ENCODE results near the gene CGB1. TPM values are rescaled to one million over a fixed set of nuclear protein-coding genes. Genes with fewer than 3 reads are reported as not detected.
A peak's percentile ranks its signal among the peaks of the same experiment; 100 is the strongest.
"Not testable (repeated sequence)": the region's sequence is repeated elsewhere in the genome, so short reads cannot be mapped to it uniquely, and the experiment has no call there.

CGB1 gene
- total RNA-seq, 2 donors from 2014 or later, result not detected

DNA sequence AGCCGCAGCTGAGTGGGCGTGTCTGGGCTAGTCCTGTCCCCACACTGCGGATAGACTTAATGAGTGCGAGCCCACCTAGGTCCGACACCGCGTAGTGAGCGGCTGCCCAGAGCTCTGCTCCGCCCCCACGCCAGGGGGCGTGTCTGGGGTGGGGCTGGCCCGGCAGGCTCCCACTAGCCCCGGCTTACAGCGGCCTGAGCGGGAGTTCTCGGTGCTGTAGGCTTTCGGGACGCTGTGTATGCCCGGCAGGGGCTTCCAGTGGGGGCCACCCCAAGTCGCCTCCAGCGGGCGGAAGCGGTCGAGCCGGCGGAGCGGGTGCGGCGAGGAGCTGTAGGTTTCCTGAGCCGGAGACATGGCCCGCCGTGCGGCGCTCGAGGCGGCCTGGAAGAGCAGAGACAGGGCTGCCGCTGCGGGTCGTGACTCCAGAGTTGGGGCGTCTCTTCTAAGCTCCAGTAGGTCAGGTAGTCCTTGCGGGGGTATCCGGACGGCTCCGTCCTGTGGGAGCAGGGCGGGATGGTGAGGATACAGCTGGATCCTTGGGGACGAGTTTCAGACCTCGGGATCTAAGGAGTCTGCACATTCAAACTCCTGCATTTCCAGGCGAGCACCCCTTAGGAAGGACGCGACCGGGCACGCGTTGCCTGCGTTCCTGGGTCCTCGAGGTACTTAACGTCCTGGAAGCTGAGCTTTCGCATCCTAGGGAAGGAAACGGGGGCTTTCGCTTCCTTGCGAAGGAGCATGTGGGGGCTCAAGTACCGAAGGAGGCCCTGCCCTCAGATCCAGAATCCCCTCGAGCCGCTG, 19.6 kb upstream of the CGB1 start:
- Histone ChIP-seq H3K4me3 (peak overlapping the region; percentile 31 to 40), H3K36me3 (replicated peaks in 1 of 2; ENCODE audit: insufficient read depth in 1 of 2, low read depth in 2 of 2) (no peaks in the 10 kb centered on the region), H3K27ac (no peak overlapping the region), H3K4me1 (peaks cover 25% of the 10 kb centered on the region), H3K27me3 (peaks cover 3 to 14% of the 10 kb centered on the region in 2 donors), H3K9me3 (no peaks in the 10 kb centered on the region)
- DNase-seq (peak; percentile 47 to 68 (median 53)), ATAC-seq (peak; percentile 70)
- TF ChIP-seq POLR2A (IDR thresholded peaks at IDR 0.05), result no peak
- TF ChIP-seq, protein P1, sequence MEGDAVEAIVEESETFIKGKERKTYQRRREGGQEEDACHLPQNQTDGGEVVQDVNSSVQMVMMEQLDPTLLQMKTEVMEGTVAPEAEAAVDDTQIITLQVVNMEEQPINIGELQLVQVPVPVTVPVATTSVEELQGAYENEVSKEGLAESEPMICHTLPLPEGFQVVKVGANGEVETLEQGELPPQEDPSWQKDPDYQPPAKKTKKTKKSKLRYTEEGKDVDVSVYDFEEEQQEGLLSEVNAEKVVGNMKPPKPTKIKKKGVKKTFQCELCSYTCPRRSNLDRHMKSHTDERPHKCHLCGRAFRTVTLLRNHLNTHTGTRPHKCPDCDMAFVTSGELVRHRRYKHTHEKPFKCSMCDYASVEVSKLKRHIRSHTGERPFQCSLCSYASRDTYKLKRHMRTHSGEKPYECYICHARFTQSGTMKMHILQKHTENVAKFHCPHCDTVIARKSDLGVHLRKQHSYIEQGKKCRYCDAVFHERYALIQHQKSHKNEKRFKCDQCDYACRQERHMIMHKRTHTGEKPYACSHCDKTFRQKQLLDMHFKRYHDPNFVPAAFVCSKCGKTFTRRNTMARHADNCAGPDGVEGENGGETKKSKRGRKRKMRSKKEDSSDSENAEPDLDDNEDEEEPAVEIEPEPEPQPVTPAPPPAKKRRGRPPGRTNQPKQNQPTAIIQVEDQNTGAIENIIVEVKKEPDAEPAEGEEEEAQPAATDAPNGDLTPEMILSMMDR (IDR thresholded peaks at IDR 0.05), result peak in 4 of 7 experiments; percentile 23 to 45 (median 32)
- 0 to 1% methylated on average over 4 to 63 of the region's 63 CpGs for WGBS, 2 donors
- intact Hi-C loops (cut with DNase I), result no loop called here

DNA sequence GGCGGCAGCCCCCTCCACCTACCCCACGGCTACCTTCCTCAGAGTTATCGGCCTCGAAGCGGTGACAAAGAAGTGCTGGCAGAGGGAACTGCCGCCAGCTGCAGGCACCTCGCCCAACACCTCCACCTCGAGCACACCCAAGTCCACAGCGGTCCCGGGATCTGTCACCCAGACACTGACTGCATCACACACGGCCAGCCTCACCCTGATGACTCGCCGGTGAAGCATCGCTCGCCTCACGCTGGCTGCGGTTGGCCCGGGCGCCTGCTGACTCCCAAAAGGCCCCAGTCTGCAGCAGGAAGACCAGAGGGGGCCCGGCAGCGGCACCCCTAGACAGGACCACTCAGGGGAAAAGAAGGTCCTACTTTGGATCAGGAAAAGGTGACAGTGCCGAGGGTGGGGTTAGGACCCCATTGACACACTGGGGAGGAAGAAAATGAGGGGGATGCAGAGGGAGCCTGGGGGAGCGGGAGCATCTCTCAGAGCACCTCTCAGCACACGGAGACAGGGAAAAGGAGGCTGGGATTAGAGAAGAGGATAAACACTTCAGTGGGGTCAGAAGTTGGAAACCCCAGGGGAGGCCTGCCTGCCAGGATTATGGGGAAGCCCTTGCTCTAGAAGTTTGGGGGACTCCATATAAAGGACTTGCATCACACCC, 13.8 kb upstream of the CGB1 start:
- intact Hi-C loops (cut with DNase I); H3K27me3 ChIP-seq; H3K4me3 ChIP-seq; H3K27ac ChIP-seq; ATAC-seq; DNase-seq; H3K4me1 ChIP-seq; H3K36me3 ChIP-seq (replicated peaks in 1 of 2; ENCODE audit: insufficient read depth in 1 of 2, low read depth in 2 of 2); H3K9me3 ChIP-seq: not testable (repeated sequence)
- 69% methylated on average over 11 to 24 of the region's 24 CpGs for WGBS, 2 donors

DNA sequence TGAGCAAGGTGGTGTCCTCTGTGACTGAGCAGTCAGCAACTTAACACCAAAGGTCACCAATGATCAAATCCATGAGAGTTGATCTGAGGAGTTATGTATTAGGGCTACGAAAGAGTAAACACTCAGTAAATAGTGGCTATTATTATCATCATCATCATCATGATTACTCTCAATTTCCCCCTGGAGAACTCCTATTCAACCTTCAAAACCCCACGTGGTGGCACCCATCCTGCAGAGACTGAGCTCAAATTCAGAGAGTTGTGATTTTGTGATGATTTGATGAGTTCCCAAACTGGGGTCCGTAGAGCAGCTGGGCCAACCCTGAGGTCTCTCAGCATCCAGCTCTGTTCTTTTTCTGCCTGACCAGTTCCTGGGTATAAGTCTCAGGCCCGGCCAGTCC, 13.1 kb upstream of the CGB1 start:
- H3K36me3 ChIP-seq (replicated peaks in 1 of 2; ENCODE audit: insufficient read depth in 1 of 2, low read depth in 2 of 2); H3K9me3 ChIP-seq; ATAC-seq; H3K4me3 ChIP-seq; H3K4me1 ChIP-seq; DNase-seq; H3K27ac ChIP-seq; H3K27me3 ChIP-seq; intact Hi-C loops (cut with DNase I): not testable (repeated sequence)
- WGBS, 2 donors, result 52 to 59% methylated on average over 3 of the region's 4 CpGs

DNA sequence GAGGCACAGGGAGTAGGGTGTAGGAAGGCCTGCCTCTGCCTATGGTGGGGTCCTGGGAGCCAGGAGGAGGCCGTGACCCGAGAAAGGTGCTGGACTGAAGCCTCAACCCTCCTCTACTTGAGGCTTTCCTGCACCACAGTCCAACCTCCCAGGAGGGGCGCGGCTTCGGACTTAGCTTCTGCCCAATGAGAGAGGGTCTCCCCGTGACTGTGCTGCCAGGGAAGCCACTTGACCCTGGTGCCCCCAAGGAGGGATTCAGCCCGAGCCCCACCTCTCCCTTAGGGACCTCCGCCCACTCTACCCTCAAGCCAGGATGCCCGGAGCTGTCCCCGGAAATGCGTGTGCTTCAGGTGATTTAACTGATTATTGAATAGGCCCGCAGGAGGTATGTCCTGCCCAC, 12.3 kb upstream of the CGB1 start, which contains the start of gene CGB8:
Gene CGB8 (minus strand): TSS at position 101 of the 400 bp plus-strand sequence. CDS start 372 bp downstream, outside the sequence.
- H3K27me3 ChIP-seq; H3K4me1 ChIP-seq; H3K36me3 ChIP-seq (replicated peaks in 1 of 2; ENCODE audit: insufficient read depth in 1 of 2, low read depth in 2 of 2); H3K27ac ChIP-seq; H3K4me3 ChIP-seq; intact Hi-C loops (cut with DNase I); DNase-seq; ATAC-seq; H3K9me3 ChIP-seq: not testable (repeated sequence)
- 62% methylated on average over 10 of the region's 12 CpGs; no CpG with 5 or more reads in 1 of the 2 donors for WGBS, 2 donors

DNA sequence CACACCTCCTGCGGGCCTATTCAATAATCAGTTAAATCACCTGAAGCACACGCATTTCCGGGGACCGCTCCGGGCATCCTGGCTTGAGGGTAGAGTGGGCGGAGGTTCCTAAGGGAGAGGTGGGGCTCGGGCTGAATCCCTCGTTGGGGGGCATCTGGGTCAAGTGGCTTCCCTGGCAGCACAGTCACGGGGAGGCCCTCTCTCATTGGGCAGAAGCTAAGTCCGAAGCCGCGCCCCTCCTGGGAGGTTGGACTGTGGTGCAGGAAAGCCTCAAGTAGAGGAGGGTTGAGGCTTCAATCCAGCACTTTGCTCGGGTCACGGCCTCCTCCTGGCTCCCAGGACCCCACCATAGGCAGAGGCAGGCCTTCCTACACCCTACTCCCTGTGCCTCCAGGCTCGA, 6.9 kb upstream of the CGB1 start, which contains the start of gene CGB5:
Gene CGB5 (plus strand): TSS at position 301 of the 400 bp plus-strand sequence. CDS start 362 bp downstream, outside the sequence.
- WGBS, 2 donors, result 67% methylated on average over 8 of the region's 15 CpGs; no CpG with 5 or more reads in 1 of the 2 donors
- H3K27ac ChIP-seq; H3K4me1 ChIP-seq; intact Hi-C loops (cut with DNase I); H3K27me3 ChIP-seq; H3K9me3 ChIP-seq; H3K36me3 ChIP-seq (replicated peaks in 1 of 2; ENCODE audit: insufficient read depth in 1 of 2, low read depth in 2 of 2); ATAC-seq; DNase-seq; H3K4me3 ChIP-seq: not testable (repeated sequence)

DNA sequence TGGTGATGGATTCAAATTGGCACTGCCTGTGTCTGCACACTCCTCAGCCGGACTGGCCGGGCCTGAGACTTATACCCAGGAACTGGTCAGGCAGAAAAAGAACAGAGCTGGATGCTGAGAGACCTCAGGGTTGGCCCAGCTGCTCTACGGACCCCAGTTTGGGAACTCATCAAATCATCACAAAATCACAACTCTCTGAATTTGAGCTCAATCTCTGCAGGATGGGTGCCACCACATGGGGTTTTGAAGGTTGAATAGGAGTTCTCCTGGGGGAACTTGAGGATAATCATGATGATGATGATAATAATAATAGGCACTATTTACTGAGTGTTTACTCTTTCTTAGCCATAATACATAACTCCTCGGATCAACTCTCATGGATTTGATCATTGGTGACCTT, 6.0 kb upstream of the CGB1 start:
- H3K36me3 ChIP-seq (replicated peaks in 1 of 2; ENCODE audit: insufficient read depth in 1 of 2, low read depth in 2 of 2); H3K4me1 ChIP-seq; H3K4me3 ChIP-seq; H3K27ac ChIP-seq; H3K9me3 ChIP-seq; ATAC-seq; DNase-seq; intact Hi-C loops (cut with DNase I); H3K27me3 ChIP-seq: not testable (repeated sequence)
- WGBS, 2 donors, result 60 to 79% methylated on average over 1 to 3 of the region's 4 CpGs

DNA sequence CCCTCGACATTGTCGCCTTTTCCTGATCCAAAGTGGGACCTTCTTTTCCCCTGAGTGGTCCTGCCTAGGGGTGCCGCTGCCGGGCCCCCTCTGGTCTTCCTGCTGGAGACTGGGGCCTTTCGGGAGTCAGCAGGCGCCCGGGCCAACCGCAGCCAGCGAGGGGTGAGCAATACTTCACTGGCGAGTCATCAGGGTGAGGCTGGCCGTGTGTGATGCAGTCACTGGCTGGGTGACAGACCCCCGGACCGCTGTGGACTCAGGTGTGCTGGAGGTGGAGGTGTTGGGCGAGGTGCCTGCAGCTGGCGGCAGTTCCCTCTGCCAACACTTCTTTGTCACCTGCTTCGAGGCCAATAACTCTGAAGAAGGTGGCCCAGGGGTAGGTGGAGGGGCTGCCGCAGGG, 5.5 kb upstream of the CGB1 start:
- TF ChIP-seq, protein P1 (IDR thresholded peaks at IDR 0.05), result no peak
- TF ChIP-seq POLR2A (IDR thresholded peaks at IDR 0.05), result no peak
- intact Hi-C loops (cut with DNase I), result no loop called here
- DNase-seq (no peak), ATAC-seq (no peak)
- no peaks in the 10 kb centered on the region for H3K4me1 ChIP-seq
- H3K4me3 ChIP-seq, result no peak overlapping the region
- H3K27me3 ChIP-seq, result no peaks in the 10 kb centered on the region
- no peaks in the 10 kb centered on the region for H3K9me3 ChIP-seq
- no peak overlapping the region for H3K27ac ChIP-seq
- no peaks in the 10 kb centered on the region for H3K36me3 ChIP-seq (replicated peaks in 1 of 2; ENCODE audit: insufficient read depth in 1 of 2, low read depth in 2 of 2)
- WGBS, 2 donors, result 59 to 62% methylated on average over 11 to 17 of the region's 17 CpGs

DNA sequence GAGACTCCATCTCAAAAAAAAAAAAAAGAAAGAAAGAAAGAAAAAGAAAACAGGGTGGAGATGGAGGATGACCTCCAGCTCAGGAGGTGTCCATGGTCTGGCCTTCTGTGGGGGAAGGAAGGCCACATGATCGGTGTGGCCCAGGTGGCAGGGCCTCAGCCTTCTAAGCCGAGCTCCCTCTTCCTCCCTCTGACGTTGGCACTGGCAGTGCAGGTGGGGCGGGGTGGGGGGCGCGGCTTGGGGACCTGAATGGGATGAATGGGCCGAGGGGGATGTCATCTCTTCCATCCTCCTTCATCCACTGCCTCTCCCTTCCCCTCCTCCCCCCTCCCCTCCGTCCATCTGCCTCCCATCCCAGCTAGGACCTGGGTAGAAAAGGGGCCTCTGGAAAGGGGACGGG, 3.0 kb upstream of the CGB1 start:
- H3K27ac ChIP-seq; H3K27me3 ChIP-seq; H3K36me3 ChIP-seq (replicated peaks in 1 of 2; ENCODE audit: insufficient read depth in 1 of 2, low read depth in 2 of 2); H3K9me3 ChIP-seq; intact Hi-C loops (cut with DNase I); DNase-seq; H3K4me3 ChIP-seq; H3K4me1 ChIP-seq; ATAC-seq: not testable (repeated sequence)
- WGBS, 2 donors, result 45 to 52% methylated on average over 7 to 8 of the region's 9 CpGs

DNA sequence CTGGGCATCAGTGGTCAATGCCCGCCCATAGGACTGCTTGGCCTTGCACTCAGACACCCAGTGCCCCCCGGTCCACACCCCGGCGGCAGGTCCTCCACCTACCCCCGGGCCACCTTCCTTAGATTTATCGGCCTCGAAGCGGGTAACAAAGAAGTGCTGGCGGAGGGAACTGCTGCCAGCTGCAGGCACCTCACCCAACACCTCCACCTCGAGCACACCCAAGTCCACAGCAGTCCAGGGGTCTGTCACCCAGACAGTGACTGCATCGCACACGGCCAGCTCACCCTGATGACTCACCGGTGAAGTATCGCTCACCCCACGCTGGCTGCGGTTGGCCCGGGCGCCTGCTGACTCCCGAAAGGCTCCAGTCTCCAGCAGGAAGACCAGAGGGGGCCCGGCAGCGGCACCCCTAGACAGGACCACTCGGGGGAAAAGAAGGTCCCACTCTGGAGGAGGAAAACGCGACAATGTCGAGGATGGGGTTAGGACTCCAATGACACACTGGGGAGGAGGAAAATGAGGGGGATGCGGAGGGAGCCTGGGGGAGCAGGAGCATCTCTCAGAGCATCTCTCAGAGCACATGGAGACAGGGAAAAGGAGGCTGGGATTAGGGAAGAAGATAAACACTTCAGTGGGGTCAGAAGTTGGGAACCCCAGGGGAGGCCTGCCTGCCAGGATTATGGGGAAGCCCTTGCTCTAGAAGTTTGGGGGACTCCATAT, 2.0 kb upstream of the CGB1 start:
- intact Hi-C loops (cut with DNase I); DNase-seq; H3K4me1 ChIP-seq; ATAC-seq; H3K4me3 ChIP-seq; H3K27me3 ChIP-seq; H3K27ac ChIP-seq; H3K9me3 ChIP-seq; H3K36me3 ChIP-seq (replicated peaks in 1 of 2; ENCODE audit: insufficient read depth in 1 of 2, low read depth in 2 of 2): not testable (repeated sequence)
- 67 to 80% methylated on average over 26 of the region's 26 CpGs for WGBS, 2 donors
